Upper lobe of left lung (tissue), 6 donors: ENCODE results near the gene NSUN2. TPM values are rescaled to one million over a fixed set of nuclear protein-coding genes. Genes with fewer than 3 reads are reported as not detected.

ENCODE experiments used
- total RNA-seq, 6 donors: library from RNA; depleted of rRNA in 4 of 6; stranded (reverse); fragments of >200 nt in 4 of 6; gene quantifications; one replicate each; pipeline versions ENCODE4 v1.1.0 to v1.2.1, GENCODE V29; 2016 to 2021
- donor health status: DM: no; HTN: no; CAD: no; lungs with moderate emphysema.
- donor health status: DM: no; HTN: yes; CAD: no; lungs with severe emphysema.

The NSUN2 gene
- total RNA-seq, 6 donors from 2014 or later: 41.9 to 92.2 (median 52.2) TPM

Other genes with a start within 250 kb of the NSUN2 start
- under 1 TPM in 2 of 6 donors, not detected in 4; 0.09 to 0.10 TPM for gene UBE2QL1, start 184.2 kb downstream of the NSUN2 start, total RNA-seq
- 10 to 100 TPM in 2 of 6 donors, 1 to 10 TPM in 4; 3.1 to 10.8 (median 8.8) TPM for gene SRD5A1, start 396 bp upstream of the NSUN2 start, total RNA-seq
- 10 to 100 TPM; 19.7 to 44.0 (median 27.3) TPM for gene TENT4A, start 80.4 kb upstream of the NSUN2 start, total RNA-seq